GM19351 (cell line): ENCODE results near the gene TMEM242.
A peak's percentile ranks its signal among the peaks of the same experiment; 100 is the strongest.
"Not testable (repeated sequence)": the region's sequence is repeated elsewhere in the genome, so short reads cannot be mapped to it uniquely, and the experiment has no call there.

Experiments
- ATAC-seq: cut with Tn5 transposase; IDR thresholded peaks from one replicate; pipeline ENCODE4 v1.9.1; 2021; ENCODE audit warnings: mild to moderate bottlenecking, moderate library complexity; ENCODE audit not compliant: unreplicated experiment

TMEM242 gene

GRCh38 chr6:157323255-157323965, at the start of gene TMEM242:
TMEM242 (minus strand) TSS chr6:157323519; CDS start chr6:157323499, 20 bp downstream.
- ATAC-seq: peak; percentile 87

GRCh38 chr6:157372501-157373280, 49.4 kb upstream of the TMEM242 start:
- ATAC-seq: no peak

DNA sequence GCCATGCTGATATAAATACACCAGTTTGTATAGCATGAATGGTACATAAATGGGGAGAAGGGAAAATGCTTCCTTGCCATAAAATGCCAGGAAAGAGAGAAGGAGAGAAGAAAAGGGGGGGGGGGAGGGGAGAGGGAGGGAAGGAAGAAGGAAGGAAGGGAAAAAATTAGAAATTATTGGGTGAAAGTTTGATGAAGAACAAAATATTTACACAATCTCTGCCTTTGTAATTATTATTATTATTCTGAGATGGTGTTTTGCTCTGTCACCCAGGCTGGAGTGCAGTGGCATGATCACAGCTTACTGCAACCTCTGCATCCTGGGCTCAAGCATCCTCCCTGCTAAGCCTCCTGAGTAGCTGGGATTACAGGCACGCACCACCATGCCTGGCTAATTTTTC, 47.4 kb upstream of the TMEM242 start:
- ATAC-seq: no peak

GRCh38 chr6:157368359-157369049, 45.2 kb upstream of the TMEM242 start:
- ATAC-seq: no peak

DNA sequence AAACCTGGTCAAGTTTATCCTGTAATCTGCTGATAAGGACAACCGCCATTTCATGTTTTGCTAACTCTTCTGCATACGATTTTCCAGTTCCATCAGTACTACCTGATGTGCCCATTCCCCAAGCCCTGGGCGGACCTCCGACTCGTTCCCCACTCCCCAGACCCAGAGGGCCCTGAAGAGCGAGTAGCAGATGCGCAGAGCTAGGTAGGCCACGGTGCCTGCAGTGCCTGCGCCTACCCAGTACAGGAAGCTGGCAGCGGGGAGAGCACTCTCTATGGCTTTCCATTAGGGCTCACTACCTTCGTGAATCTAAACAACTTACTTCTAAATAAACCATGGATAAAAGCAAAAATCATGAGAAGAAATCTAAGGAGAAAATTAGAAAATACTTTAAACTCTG, 43.3 kb upstream of the TMEM242 start:
- no peak for ATAC-seq

GRCh38 chr6:157364705-157365104, 41.4 kb upstream of the TMEM242 start:
- no peak for ATAC-seq

- ATAC-seq: no peak
These were observed 38.6 kb upstream of the TMEM242 start for GRCh38 chr6:157361886-157362285.

DNA sequence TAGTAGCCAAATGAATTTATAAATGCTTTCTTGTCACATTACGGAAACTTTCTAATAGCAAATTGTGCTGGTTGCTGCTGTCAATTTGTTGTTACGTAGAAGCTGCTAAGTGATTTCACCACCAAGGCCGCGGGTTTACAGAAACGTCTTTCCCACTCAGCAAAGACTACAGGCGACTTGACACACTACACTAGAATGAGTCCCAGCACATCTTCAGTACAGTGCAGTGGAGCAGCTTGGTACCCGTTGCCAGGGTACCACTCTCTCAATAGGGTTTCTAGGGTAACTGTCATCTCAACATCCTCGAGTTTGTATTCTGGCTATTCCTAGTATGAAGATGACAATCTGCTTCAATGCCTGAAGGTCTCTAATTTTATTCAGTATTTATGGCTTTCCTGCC, 35.0 kb upstream of the TMEM242 start:
- no peak for ATAC-seq

DNA sequence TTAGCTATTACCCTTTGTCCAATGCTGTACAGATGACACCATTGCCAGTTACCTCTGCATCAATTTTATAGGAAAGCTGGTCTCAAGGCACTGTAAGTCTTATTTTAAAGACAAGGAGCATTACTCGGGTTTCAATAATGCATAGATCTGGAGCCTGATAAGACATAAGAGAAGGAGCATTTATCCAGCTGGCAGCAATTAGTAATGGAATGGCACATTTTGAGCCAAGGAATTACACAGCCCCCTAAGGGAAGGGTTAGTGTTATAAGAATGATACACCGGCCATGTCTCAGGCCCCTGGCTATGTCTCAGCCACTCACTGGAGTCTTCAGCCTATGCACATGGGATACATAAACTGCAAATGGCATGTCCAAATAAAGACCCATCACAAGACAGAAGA, 23.1 kb upstream of the TMEM242 start:
- ATAC-seq: no peak

- no peak for ATAC-seq
These were observed 20.4 kb upstream of the TMEM242 start for GRCh38 chr6:157343732-157344131.

DNA sequence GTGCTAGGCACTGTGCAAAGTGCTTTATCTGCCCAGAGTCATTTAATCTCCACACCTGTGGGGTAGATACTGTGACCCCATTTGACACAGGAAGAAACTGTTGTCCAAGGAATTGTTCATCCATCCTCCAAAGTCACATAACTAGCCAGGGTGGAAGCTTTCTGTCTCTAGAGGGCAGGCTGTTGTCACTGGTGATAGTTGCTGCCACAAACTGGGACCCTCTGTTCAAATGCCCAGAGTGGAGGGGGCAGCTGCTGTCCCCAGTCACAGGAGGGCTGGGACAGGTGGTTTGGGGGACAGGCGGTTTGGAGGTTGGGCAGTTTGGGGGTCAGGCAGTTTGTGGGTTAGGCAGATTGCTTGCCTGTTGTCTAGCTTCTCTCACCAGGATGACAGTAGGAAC, 16.1 kb upstream of the TMEM242 start:
- no peak for ATAC-seq

- no peak for ATAC-seq
These were observed 14.4 kb upstream of the TMEM242 start for GRCh38 chr6:157337751-157338150.

DNA sequence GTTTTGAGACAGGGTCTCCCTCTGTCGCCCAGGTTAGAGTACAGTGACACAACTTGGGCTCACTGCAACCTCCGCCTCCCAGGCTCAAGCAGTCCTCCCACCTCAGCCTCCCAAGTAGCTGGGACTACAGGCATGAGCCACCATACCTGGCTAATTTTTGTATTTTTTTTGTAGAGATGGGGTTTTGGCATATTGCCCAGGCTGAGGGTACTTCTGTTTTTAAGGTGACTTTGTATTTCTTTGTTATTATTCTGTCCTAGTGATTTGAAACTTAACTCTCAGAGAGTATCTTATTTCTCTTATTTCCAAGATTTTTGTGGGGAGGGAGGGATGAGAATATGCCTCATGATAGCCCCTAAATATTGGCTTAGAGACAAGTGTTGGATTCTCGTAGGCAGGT, 14.0 kb upstream of the TMEM242 start:
- ATAC-seq: not testable (repeated sequence)

DNA sequence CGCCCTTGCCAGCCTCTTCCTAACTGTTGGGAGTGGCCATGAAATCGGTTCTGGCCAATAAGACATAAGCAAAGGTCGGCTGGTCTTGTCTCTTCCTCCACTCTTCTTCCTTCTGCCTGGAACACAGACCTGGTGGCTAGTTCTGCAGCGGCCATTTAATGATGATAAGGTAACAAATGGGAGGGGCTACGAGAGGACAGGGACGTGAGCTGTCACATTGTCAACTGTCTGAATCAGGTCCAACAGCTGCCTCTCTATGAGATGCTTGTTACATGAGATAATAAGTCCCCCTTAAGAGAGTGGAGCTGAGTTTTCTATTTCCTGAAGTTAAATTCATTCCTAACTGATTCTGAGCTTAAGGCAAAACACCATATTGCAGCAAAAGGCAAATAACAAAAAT, 12.5 kb upstream of the TMEM242 start:
- no peak for ATAC-seq

GRCh38 chr6:157333956-157334355, 10.6 kb upstream of the TMEM242 start:
- no peak for ATAC-seq

GRCh38 chr6:157333537-157333936, 10.2 kb upstream of the TMEM242 start:
- no peak for ATAC-seq

DNA sequence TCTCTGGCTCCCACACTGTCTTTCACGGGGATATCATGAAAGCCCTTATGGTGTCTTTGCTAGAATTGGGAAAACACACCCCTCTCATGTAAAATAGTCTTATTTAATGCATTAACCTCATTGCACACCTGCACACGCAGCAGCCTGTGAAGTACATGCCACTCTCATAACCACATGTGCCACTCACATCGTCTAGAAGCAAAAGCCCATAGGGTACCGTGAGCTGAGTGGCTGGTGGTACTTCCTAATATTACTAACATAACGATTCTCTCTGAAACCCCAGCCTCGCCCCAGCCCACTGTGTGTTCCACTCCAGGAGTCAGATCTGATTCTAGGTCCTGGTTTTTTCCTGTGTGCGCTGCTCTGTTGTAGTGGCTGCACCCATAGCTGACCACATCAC, 9.5 kb upstream of the TMEM242 start:
- no peak for ATAC-seq

DNA sequence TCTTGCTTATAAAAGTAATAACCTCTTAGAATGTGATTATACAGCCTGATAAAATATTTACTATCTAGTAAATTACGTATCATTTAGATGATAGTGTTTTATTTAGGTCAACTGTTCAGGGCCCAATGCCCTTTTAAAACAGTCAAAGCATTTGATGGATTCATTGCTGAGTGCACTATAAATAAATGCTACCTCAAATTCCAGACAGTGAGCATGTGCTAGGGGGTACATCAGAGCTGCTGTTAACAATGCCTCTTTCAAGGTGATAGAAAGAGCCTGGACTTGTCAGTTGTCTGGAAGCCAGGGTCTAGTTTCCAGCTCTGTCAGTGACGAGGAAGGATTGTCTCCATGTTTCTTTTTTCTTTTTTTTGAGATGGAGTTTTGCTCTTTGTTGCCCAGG, 7.5 kb upstream of the TMEM242 start:
- no peak for ATAC-seq

GRCh38 chr6:157329829-157330228, 6.5 kb upstream of the TMEM242 start:
- ATAC-seq: no peak

DNA sequence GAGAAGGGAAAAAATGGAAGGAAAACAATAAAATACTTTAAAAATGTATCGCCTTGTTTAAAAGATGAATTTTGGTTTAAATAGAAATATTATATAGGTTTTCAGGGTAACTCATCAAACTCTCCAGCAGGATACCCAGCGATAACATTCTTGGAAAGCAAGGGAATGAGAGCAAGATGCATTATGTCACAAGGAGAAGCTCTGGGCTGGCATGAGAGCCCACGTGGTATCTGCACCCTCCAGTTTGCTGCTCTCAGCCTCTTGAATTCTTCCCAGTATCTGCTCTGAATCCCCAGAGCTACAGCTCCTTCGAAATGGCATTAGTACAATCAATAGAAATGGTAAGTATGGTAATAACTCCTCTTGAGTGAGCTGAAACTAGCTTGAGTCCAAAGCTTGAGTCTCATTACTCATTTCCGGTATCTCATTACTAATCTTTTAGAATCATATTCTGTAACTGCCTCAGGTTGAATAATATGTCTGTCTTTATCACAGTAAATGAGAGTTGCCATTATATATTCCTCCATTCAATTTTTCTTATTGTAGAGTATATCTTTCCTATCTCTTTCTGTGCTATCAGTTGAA, 4.9 kb upstream of the TMEM242 start:
- no peak for ATAC-seq

- no peak for ATAC-seq
These were observed 3.7 kb upstream of the TMEM242 start for GRCh38 chr6:157326979-157327378.
